H1 (cell line): ENCODE results near the gene FASTKD3. TPM values are rescaled to one million over a fixed set of nuclear protein-coding genes. Genes with fewer than 3 reads are reported as not detected.

Experiments used
- BACH1 ChIP-seq: IDR thresholded peaks from 2 replicates; pipeline ENCODE4 v1.6.1; 2012; ENCODE audit warnings: low read length, improper control_type of control experiment
- CHD7 ChIP-seq: fragments of 300-600 bp; sonication (generic); IDR thresholded peaks from 2 replicates; pipeline ENCODE4 v1.7.1; 2012; ENCODE audit warnings: low read length, moderate library complexity, mild to moderate bottlenecking, inconsistent platforms; ENCODE audit not compliant: insufficient replicate concordance
- KDM1A ChIP-seq: fragments of 200-600, 300-600 bp; sonication (generic); IDR thresholded peaks from 2 replicates; pipeline ENCODE4 v1.7.1; 2016; ENCODE audit warnings: mild to moderate bottlenecking, low read length, borderline replicate concordance
- RAD21 ChIP-seq, 2 experiments: IDR thresholded peaks in 1 of 2; conservative IDR thresholded peaks in 1 of 2; 2 replicates each; pipeline ENCODE4 v1.6.1; 2011; ENCODE audit warnings: low read depth in 2 of 2, low read length in 2 of 2, improper control_type of control experiment in 1 of 2, inconsistent platforms in 1 of 2, mild to moderate bottlenecking in 1 of 2, moderate library complexity in 1 of 2
- polyA plus RNA-seq, 7 experiments: library from polyadenylated mRNA; depleted of rRNA in 3 of 7; stranded (reverse) in 5 of 7; unstranded in 2 of 7; fragments of >200 nt in 5 of 7; fragments of 200-250 nt in 2 of 7; gene quantifications; 1 replicate in 5 of 7; 2 replicates in 1 of 7; 4 replicates in 1 of 7; pipeline versions ENCODE4 v1.2.1 to v1.2.3, GENCODE V29; 2011 to 2013; ENCODE audit warnings: missing spikeins in 2 of 7, mixed read lengths in 2 of 7
- total RNA-seq: library from RNA; stranded (reverse); fragmentation: NEBNext Ultra II Directional; extraction: Animal tissue kit (Norgen Biotek cat#: 25700); gene quantifications from 2 replicates; pipeline ENCODE4 v1.2.1, GENCODE V29; 2021
- TF ChIP-seq, protein P1 (sequence below): IDR thresholded peaks from 2 replicates; pipeline ENCODE4 v1.6.1; 2011; ENCODE audit warnings: low read length, improper control_type of control experiment

FASTKD3 gene
- total and polyA plus RNA-seq, 2 of the 8 experiments (the other 6 are each of a cell fraction or from before 2014, with no cell fraction given): 5.6 to 7.6 TPM

GRCh38 chr5:7846327-7846726 is 22.5 kb downstream of the FASTKD3 start (continued):
- TF ChIP-seq KDM1A: no peak
- TF ChIP-seq CHD7: no peak
- TF ChIP-seq BACH1: no peak
- TF ChIP-seq, protein P1, sequence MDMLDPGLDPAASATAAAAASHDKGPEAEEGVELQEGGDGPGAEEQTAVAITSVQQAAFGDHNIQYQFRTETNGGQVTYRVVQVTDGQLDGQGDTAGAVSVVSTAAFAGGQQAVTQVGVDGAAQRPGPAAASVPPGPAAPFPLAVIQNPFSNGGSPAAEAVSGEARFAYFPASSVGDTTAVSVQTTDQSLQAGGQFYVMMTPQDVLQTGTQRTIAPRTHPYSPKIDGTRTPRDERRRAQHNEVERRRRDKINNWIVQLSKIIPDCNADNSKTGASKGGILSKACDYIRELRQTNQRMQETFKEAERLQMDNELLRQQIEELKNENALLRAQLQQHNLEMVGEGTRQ: no peak
- no peak for TF ChIP-seq RAD21 (IDR thresholded peaks at IDR 0.05 in 1 of 2, conservative IDR thresholded peaks at IDR 0.05 in 1 of 2; ENCODE audit: low read depth in 2 of 2, low read length in 2 of 2)
